ENCODE results near the gene CHRM4.

CHRM4 gene

DNA sequence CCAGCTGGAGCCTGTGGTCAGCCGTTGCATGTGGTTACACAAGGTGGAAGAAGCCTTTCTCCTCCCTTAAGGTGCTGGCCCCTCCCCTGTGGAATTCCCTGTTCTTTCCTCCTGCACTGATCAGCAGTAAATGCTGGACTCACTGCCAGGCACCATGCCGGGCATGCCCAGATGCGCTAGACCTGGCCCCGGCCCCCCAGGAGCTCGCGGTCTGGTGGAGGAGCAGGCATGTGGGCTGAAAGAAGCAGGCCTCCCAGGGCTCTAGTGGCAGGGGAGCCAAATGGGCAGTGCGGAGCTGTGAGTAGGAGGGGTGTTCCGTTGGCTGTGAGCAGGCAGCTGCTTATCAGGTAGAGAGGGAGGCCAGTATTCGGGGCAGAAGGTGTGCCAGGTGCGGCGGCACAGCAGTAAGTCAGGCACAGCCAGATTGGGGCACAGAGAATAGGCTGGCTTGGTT lies 34.1 kb downstream of the CHRM4 start:
- Histone ChIP-seq H3K9me3 (replicated peaks in 1 of 2; ENCODE audit: control insufficient read depth in 2 of 2, insufficient read depth in 1 of 2, low read depth in 1 of 2, low read length in 2 of 2) (no peaks in the 10 kb centered on the region), H3K27me3 (ENCODE audit: control insufficient read depth in 3 of 3, insufficient read depth in 3 of 3, low read depth in 1 of 3, low read length in 3 of 3) (no peaks in the 10 kb centered on the region), H3K4me1 (ENCODE audit: control insufficient read depth in 2 of 2, insufficient read depth in 1 of 2, low read depth in 1 of 2, low read length in 2 of 2) (peaks cover 16 to 32% of the 10 kb centered on the region in 2 donors), H3K4me2 (ENCODE audit: insufficient read depth, low read length, poor library complexity, severe bottlenecking) (no peak overlapping the region), H3K9ac (ENCODE audit: low read depth, low read length, poor library complexity) (no peak overlapping the region), H3K36me3 (replicated peaks in 1 of 2; ENCODE audit: control insufficient read depth in 2 of 2, insufficient read depth in 2 of 2, low read length in 2 of 2) (peaks cover 0 to 8% of the 10 kb centered on the region in 2 donors), H4K91ac (ENCODE audit: low read depth, low read length, poor library complexity) (no peak overlapping the region), H4K8ac (ENCODE audit: low read depth, low read length) (peak overlapping the region; percentile 6), H2BK5ac (ENCODE audit: low read length) (peak overlapping the region; percentile 83), H2AFZ (ENCODE audit: low read length) (no peak overlapping the region), H3K14ac (ENCODE audit: low read length) (peak overlapping the region; percentile 44), H3K18ac (ENCODE audit: low read length) (peak overlapping the region; percentile 66), H2BK12ac (ENCODE audit: low read length) (no peak overlapping the region), H3K4me3 (ENCODE audit: low read length in 2 of 2) (no peak overlapping the region), H3K79me1 (ENCODE audit: low read depth, low read length) (peaks cover 19% of the 10 kb centered on the region), H2BK15ac (ENCODE audit: low read length) (peak overlapping the region; percentile 39), H2BK120ac (ENCODE audit: low read depth, low read length) (no peak overlapping the region), H3K27ac (replicated peaks; ENCODE audit: low read length) (no peak overlapping the region), H3K23ac (ENCODE audit: low read depth, low read length, poor library complexity) (peak overlapping the region; percentile 44), H2AK5ac (ENCODE audit: low read depth, low read length) (peak overlapping the region; percentile 24), H3K4ac (ENCODE audit: low read length) (no peak overlapping the region)
- WGBS, 2 donors (ENCODE audit: extremely low coverage in 2 of 2, insufficient read length in 2 of 2, insufficient replicate concordance in 1 of 2), result no CpG with 5 or more reads among the region's 11 CpGs
- no peak for DNase-seq (ENCODE audit: low spot score)

DNA sequence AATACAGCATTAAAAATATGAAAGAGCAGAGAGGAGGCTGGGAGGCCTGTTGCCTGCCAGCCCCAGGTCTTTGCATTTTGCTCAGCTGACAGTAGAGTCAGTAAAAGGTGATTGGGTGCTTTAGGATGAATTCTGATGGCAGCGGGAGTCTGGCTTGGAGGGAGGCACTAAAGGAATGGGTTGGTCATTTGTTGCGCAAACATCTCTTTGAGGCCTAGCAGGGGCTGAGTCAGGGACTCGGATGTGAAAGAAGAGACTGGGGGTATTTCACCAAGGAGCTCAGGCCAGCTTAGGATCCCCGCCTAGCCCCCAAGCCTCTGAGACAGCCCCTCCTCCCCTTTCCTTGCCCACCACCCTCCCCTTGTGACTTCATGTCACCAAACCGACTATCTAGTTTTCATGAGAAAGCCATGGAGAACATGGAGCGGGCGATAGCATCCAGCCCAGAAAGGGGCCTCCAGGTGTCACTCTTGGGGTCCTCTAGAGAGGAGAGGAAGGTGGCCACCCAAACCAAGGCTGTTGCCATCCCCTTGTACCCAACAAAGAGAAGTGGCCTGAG lies 34.6 kb downstream of the CHRM4 start:
- Histone ChIP-seq H3K36me3 (replicated peaks in 1 of 2; ENCODE audit: control insufficient read depth in 2 of 2, insufficient read depth in 2 of 2, low read length in 2 of 2) (peaks cover 0 to 8% of the 10 kb centered on the region in 2 donors), H2AK5ac (ENCODE audit: low read depth, low read length) (peak overlapping the region; percentile 24), H3K4ac (ENCODE audit: low read length) (no peak overlapping the region), H2BK5ac (ENCODE audit: low read length) (peak overlapping the region; percentile 83), H3K4me2 (ENCODE audit: insufficient read depth, low read length, poor library complexity, severe bottlenecking) (no peak overlapping the region), H3K14ac (ENCODE audit: low read length) (no peak overlapping the region), H3K9ac (ENCODE audit: low read depth, low read length, poor library complexity) (no peak overlapping the region), H3K27me3 (ENCODE audit: control insufficient read depth in 3 of 3, insufficient read depth in 3 of 3, low read depth in 1 of 3, low read length in 3 of 3) (no peaks in the 10 kb centered on the region), H2BK15ac (ENCODE audit: low read length) (no peak overlapping the region), H3K18ac (ENCODE audit: low read length) (no peak overlapping the region), H4K91ac (ENCODE audit: low read depth, low read length, poor library complexity) (no peak overlapping the region), H3K9me3 (replicated peaks in 1 of 2; ENCODE audit: control insufficient read depth in 2 of 2, insufficient read depth in 1 of 2, low read depth in 1 of 2, low read length in 2 of 2) (no peaks in the 10 kb centered on the region), H4K8ac (ENCODE audit: low read depth, low read length) (no peak overlapping the region), H3K79me1 (ENCODE audit: low read depth, low read length) (peaks cover 14% of the 10 kb centered on the region), H3K27ac (replicated peaks; ENCODE audit: low read length) (no peak overlapping the region), H3K4me3 (ENCODE audit: low read length in 2 of 2) (no peak overlapping the region), H2AFZ (ENCODE audit: low read length) (no peak overlapping the region), H3K23ac (ENCODE audit: low read depth, low read length, poor library complexity) (peak overlapping the region; percentile 44), H2BK12ac (ENCODE audit: low read length) (no peak overlapping the region), H2BK120ac (ENCODE audit: low read depth, low read length) (no peak overlapping the region), H3K4me1 (ENCODE audit: control insufficient read depth in 2 of 2, insufficient read depth in 1 of 2, low read depth in 1 of 2, low read length in 2 of 2) (peaks cover 11 to 32% of the 10 kb centered on the region in 2 donors)
- no CpG with 5 or more reads among the region's 7 CpGs for WGBS, 2 donors (ENCODE audit: extremely low coverage in 2 of 2, insufficient read length in 2 of 2, insufficient replicate concordance in 1 of 2)
- no peak for DNase-seq (ENCODE audit: low spot score)

GRCh38 chr11:46353698-46354097 lies 37.9 kb downstream of the CHRM4 start:
- Histone ChIP-seq H3K9me3 (replicated peaks in 1 of 2; ENCODE audit: control insufficient read depth in 2 of 2, insufficient read depth in 1 of 2, low read depth in 1 of 2, low read length in 2 of 2) (no peaks in the 10 kb centered on the region), H3K27ac (replicated peaks; ENCODE audit: low read length) (no peak overlapping the region), H2AK5ac (ENCODE audit: low read depth, low read length) (peak overlapping the region; percentile 8), H3K23ac (ENCODE audit: low read depth, low read length, poor library complexity) (peak overlapping the region; percentile 75), H3K36me3 (replicated peaks in 1 of 2; ENCODE audit: control insufficient read depth in 2 of 2, insufficient read depth in 2 of 2, low read length in 2 of 2) (peaks cover 0 to 13% of the 10 kb centered on the region in 2 donors), H2BK12ac (ENCODE audit: low read length) (no peak overlapping the region), H3K9ac (ENCODE audit: low read depth, low read length, poor library complexity) (peak overlapping the region; percentile 17), H3K4me2 (ENCODE audit: insufficient read depth, low read length, poor library complexity, severe bottlenecking) (no peak overlapping the region), H3K4ac (ENCODE audit: low read length) (no peak overlapping the region), H2AFZ (ENCODE audit: low read length) (no peak overlapping the region), H3K4me1 (ENCODE audit: control insufficient read depth in 2 of 2, insufficient read depth in 1 of 2, low read depth in 1 of 2, low read length in 2 of 2) (peaks cover under 1 to 24% of the 10 kb centered on the region in 2 donors), H2BK15ac (ENCODE audit: low read length) (no peak overlapping the region), H4K8ac (ENCODE audit: low read depth, low read length) (no peak overlapping the region), H4K91ac (ENCODE audit: low read depth, low read length, poor library complexity) (no peak overlapping the region), H2BK5ac (ENCODE audit: low read length) (peak overlapping the region; percentile 19), H3K4me3 (ENCODE audit: low read length in 2 of 2) (peak overlapping the region in 1 of 2 donors; percentile 47), H3K14ac (ENCODE audit: low read length) (no peak overlapping the region), H2BK120ac (ENCODE audit: low read depth, low read length) (peak overlapping the region; percentile 42), H3K27me3 (ENCODE audit: control insufficient read depth in 3 of 3, insufficient read depth in 3 of 3, low read depth in 1 of 3, low read length in 3 of 3) (no peaks in the 10 kb centered on the region), H3K18ac (ENCODE audit: low read length) (peak overlapping the region; percentile 80), H3K79me1 (ENCODE audit: low read depth, low read length) (peaks cover 12% of the 10 kb centered on the region)
- no peak for DNase-seq (ENCODE audit: low spot score)
- WGBS, 2 donors (ENCODE audit: extremely low coverage in 2 of 2, insufficient read length in 2 of 2, insufficient replicate concordance in 1 of 2), result no CpG with 5 or more reads among the region's 9 CpGs

- Histone ChIP-seq H3K79me1 (ENCODE audit: low read depth, low read length) (peaks cover 17% of the 10 kb centered on the region), H3K9ac (ENCODE audit: low read depth, low read length, poor library complexity) (peak overlapping the region; percentile 12), H3K9me3 (replicated peaks in 1 of 2; ENCODE audit: control insufficient read depth in 2 of 2, insufficient read depth in 1 of 2, low read depth in 1 of 2, low read length in 2 of 2) (no peaks in the 10 kb centered on the region), H3K14ac (ENCODE audit: low read length) (no peak overlapping the region), H3K18ac (ENCODE audit: low read length) (peak overlapping the region; percentile 89), H2BK15ac (ENCODE audit: low read length) (peak overlapping the region; percentile 96), H4K8ac (ENCODE audit: low read depth, low read length) (no peak overlapping the region), H3K27ac (replicated peaks; ENCODE audit: low read length) (no peak overlapping the region), H3K4me3 (ENCODE audit: low read length in 2 of 2) (no peak overlapping the region), H3K4ac (ENCODE audit: low read length) (no peak overlapping the region), H2AFZ (ENCODE audit: low read length) (no peak overlapping the region), H3K4me2 (ENCODE audit: insufficient read depth, low read length, poor library complexity, severe bottlenecking) (no peak overlapping the region), H3K23ac (ENCODE audit: low read depth, low read length, poor library complexity) (peak overlapping the region; percentile 90), H2BK12ac (ENCODE audit: low read length) (peak overlapping the region; percentile 84), H2AK5ac (ENCODE audit: low read depth, low read length) (peak overlapping the region; percentile 93), H4K91ac (ENCODE audit: low read depth, low read length, poor library complexity) (peak overlapping the region; percentile 59), H2BK120ac (ENCODE audit: low read depth, low read length) (no peak overlapping the region), H3K36me3 (replicated peaks in 1 of 2; ENCODE audit: control insufficient read depth in 2 of 2, insufficient read depth in 2 of 2, low read length in 2 of 2) (peaks cover 0 to 13% of the 10 kb centered on the region in 2 donors), H3K27me3 (ENCODE audit: control insufficient read depth in 3 of 3, insufficient read depth in 3 of 3, low read depth in 1 of 3, low read length in 3 of 3) (no peaks in the 10 kb centered on the region), H3K4me1 (ENCODE audit: control insufficient read depth in 2 of 2, insufficient read depth in 1 of 2, low read depth in 1 of 2, low read length in 2 of 2) (peaks cover 9 to 27% of the 10 kb centered on the region in 2 donors), H2BK5ac (ENCODE audit: low read length) (peak overlapping the region; percentile 48)
- no CpG with 5 or more reads among the region's 33 CpGs for WGBS, 2 donors (ENCODE audit: extremely low coverage in 2 of 2, insufficient read length in 2 of 2, insufficient replicate concordance in 1 of 2)
- no peak for DNase-seq (ENCODE audit: low spot score)
Observed at GRCh38 chr11:46352063-46352841, 39.3 kb downstream of the CHRM4 start.

All from neuronal stem cell (in vitro differentiated cells).